ENCODE measurements around the gene PLEKHF1.
"Not testable (repeated sequence)": the region's sequence is repeated elsewhere in the genome, so short reads cannot be mapped to it uniquely, and the experiment has no call there.

The PLEKHF1 gene

DNA sequence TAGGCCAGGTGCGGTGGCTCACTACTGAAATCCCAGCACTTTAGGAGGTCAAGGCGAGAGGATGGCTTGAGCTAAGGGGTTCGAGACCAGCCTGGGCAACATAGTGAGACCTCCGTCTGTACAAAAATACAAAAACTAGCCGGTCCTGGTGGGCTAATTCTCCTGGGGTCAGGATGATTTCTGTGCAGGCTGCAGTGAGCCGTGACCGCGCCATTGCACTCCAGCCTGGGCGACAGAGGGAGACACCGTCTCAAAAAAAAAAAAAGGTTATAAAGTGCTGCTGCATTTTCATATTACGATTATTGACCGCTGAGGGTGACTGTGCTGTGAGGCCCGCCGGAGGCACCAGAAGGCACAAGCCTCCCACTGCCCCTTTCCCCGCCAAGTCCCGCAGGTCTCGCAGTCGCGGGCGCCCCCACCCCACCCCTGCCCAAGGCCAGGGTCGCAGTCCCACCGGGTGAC is 477 bp upstream of the PLEKHF1 start:
- no peak for DNase-seq (ENCODE audit: low spot score)

GRCh38 chr19:29665826-29666577 is 741 bp downstream of the PLEKHF1 start:
- DNase-seq (ENCODE audit: low spot score) = peak; percentile 34

DNA sequence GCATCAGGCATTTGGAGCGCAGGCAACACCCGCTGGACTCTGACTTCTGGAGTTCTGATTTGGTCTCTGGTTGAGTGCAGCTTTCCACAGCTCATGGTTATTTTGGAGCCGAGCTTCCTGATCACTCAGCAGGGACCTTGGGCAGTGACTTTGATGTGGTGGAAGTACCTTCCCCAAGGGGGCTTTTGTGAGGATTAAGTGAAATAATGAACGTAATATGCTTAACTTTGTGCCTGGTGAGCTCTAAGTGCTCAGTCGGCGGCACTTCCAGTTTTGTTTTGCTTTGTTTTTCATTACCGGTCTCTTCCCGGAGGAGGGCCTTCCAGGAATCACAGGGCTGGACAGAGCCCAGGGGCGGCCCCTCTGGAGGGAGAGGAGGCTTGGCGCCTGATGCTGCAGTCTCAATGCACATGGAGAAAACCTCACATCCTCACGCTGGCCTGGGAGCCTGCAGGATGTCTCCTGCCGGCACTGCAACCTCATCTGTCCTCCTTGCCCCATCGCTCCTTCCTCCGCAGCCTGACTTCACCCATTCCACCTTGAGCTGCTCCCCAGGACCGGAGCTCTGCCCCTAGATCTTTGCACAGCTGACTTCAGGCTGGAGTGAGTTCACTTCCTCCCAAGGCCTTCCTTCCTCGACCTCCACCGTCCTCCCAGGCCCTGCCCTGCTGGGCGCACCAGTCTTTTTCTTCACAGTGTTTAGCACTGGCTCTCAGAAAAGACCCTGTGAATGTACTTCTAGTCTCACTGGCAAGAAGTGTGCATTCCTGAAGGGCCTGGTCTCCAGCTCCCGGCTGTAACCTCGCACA is 1.5 kb downstream of the PLEKHF1 start:
- DNase-seq (ENCODE audit: low spot score) = peak; percentile 30

DNA sequence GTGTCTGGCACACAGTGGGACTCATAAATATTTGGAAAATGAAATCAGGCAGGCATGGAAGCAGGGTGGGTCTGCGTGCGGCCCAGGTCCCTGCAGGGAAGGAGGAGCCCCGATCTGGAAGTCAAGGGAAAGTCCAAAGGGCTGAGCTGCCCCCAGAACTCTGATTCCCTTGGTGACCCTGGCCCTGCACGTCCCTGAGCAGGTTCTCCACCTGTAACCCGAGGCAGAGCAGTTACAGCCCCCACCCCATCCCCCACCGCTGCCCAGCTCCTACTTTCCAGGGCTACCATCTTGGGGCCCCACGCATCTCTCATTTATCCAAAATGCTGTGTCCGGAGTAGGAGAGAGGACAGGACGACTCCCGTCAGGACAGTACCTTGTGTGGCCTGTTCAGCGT is 2.1 kb downstream of the PLEKHF1 start:
- no peak for DNase-seq (ENCODE audit: low spot score)

DNA sequence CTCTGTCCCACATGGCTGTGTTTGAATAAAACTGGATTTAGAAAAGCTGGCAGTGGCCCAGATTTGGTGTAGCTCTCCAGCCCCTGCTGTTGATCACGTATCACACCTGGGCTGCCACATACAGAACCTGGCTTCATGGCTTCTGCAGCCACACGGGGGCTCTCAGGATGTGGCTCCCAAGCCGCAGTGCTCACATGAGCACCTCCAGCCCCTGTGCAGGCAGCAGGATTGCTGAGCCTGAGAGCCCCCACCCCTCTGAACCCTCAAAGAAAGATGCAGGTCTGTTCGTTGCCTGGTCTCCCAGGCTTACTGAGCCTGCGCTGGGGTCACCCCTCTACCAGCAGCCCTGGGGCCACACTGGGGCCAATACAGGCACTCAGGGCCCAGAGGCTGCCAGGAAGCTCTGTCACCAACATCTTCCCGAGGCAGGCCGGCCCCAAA is 2.7 kb downstream of the PLEKHF1 start:
- peak; percentile 12 for DNase-seq (ENCODE audit: low spot score)

- DNase-seq (ENCODE audit: low spot score) = no peak
Measured at GRCh38 chr19:29668746-29669609, 3.7 kb downstream of the PLEKHF1 start.

DNA sequence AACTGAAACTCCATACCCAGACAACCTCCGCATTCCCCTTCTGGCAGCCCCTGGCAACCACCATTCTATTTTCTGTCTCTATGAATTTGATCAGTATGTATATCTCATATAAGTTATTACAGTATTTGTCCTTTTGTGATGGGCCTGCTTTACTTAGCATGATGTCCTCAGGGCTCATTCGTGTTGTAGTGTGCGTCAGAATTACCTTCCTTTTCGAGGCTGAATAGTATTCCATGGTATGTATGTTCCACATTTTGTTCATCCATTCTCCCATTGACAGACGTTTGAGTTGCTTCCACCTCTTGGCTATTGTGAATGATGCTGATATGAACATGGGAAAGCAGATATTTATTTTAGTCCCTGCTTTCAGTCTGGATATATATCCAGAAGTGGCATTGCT is 5.0 kb downstream of the PLEKHF1 start:
- no peak for DNase-seq (ENCODE audit: low spot score)

- DNase-seq (ENCODE audit: low spot score) = not testable (repeated sequence)
Measured at GRCh38 chr19:29671026-29671392, 5.7 kb downstream of the PLEKHF1 start.

- DNase-seq (ENCODE audit: low spot score) = peak; percentile 63
Measured at GRCh38 chr19:29671393-29672160, 6.3 kb downstream of the PLEKHF1 start.

DNA sequence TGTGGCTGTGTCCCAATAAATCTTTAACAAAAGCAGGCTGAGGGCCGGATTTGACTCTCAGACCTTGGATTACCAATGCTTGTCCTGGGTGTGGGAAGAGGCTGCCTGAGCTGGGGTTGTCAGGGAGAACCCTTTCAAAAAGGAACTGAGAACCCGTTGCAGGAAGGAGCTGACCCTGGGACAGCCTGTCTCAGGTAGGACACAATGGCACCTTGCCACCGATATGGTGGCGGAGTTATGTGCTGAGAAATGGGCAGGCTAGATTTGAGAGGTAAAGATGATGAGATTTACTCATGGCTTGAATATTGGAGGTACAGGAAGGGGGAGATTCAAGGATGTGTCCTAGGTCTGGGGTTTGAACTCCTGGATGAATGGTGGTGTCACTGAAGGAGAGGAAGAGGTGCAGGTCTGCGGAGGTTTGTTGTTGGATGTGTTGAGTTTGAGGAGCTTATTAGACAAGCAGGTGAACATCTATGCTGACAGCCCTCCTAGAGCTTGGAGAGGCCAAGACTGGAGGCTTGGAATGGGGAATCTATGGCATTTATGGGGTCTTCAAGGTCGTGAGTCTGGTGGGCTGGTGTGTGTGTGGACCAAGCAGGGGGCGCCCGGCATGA is 7.2 kb downstream of the PLEKHF1 start:
- DNase-seq (ENCODE audit: low spot score) = no peak

- peak; percentile 5 for DNase-seq (ENCODE audit: low spot score)
Measured at GRCh38 chr19:29672933-29673336, 7.7 kb downstream of the PLEKHF1 start.

GRCh38 chr19:29673451-29674371 is 8.4 kb downstream of the PLEKHF1 start:
- DNase-seq (ENCODE audit: low spot score) = peak; percentile 10

- DNase-seq (ENCODE audit: low spot score) = no peak
Measured at GRCh38 chr19:29674374-29675119, 9.3 kb downstream of the PLEKHF1 start.

- no peak for DNase-seq (ENCODE audit: low spot score)
Measured at GRCh38 chr19:29675120-29675649, 9.9 kb downstream of the PLEKHF1 start.

GRCh38 chr19:29675650-29676186 is 10.5 kb downstream of the PLEKHF1 start:
- no peak for DNase-seq (ENCODE audit: low spot score)

GRCh38 chr19:29676586-29676985 is 11.3 kb downstream of the PLEKHF1 start:
- no peak for DNase-seq (ENCODE audit: low spot score)

GRCh38 chr19:29677001-29677817 is 11.9 kb downstream of the PLEKHF1 start:
- no peak for DNase-seq (ENCODE audit: low spot score)

Data from HuH-7 (cell line).